ENCODE data around the gene CAB39.

DNA sequence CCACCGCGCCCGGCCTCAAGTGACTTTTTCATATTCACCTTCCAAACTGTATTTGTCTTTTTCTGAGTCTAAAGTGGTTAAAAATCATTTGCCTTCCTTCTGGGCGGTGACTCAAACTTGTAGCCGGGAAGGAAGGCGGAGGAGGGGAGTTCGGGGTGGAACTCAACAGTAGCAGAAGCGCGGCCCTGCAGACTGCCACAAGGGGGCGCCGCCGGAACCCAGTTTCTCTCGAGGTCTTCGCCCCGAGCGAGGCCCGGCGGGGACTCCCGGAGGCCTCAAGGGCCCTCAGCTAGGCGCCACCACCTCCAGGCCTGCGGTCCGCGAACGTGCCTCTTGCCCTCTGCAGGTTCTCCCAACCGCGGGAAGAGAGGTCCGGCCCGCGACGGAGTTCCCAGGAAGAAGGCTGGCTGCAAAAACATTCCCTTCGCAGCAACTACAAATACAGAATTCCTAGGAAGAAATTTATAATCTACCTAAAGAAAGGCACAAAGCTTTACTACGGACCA lies 135.3 kb downstream of the CAB39 start:
- TF ChIP-seq, protein P1, sequence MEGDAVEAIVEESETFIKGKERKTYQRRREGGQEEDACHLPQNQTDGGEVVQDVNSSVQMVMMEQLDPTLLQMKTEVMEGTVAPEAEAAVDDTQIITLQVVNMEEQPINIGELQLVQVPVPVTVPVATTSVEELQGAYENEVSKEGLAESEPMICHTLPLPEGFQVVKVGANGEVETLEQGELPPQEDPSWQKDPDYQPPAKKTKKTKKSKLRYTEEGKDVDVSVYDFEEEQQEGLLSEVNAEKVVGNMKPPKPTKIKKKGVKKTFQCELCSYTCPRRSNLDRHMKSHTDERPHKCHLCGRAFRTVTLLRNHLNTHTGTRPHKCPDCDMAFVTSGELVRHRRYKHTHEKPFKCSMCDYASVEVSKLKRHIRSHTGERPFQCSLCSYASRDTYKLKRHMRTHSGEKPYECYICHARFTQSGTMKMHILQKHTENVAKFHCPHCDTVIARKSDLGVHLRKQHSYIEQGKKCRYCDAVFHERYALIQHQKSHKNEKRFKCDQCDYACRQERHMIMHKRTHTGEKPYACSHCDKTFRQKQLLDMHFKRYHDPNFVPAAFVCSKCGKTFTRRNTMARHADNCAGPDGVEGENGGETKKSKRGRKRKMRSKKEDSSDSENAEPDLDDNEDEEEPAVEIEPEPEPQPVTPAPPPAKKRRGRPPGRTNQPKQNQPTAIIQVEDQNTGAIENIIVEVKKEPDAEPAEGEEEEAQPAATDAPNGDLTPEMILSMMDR (conservative IDR thresholded peaks at IDR 0.05 in 1 of 2, IDR thresholded peaks at IDR 0.05 in 1 of 2; ENCODE audit: low read depth in 1 of 2, low read length in 2 of 2), result peak; percentile 67 to 83
- no peak for TF ChIP-seq EZH2 (IDR thresholded peaks at IDR 0.05; ENCODE audit: low read length, missing control alignments)

Measured in fibroblast of lung (primary cell).